Right lung (tissue), 10 donors: ENCODE measurements around the gene RGS11. TPM values are rescaled to one million over a fixed set of nuclear protein-coding genes. Genes with fewer than 3 reads are reported as not detected.

Source experiments
- DNase-seq, 2 donors: peaks; one replicate each; pipeline ENCODE4 v3.0.0-alpha.2; 2013
- long read RNA-seq, 8 donors: transcript quantifications; one replicate each; lab custom pipeline, GENCODE V29; 2026
- polyA plus RNA-seq, 5 donors: library from polyadenylated mRNA; unstranded; fragments of 120-200 nt; gene quantifications; one replicate each; pipeline versions ENCODE4 v1.2.1 to v1.2.3, GENCODE V29; 2013; ENCODE audit warnings: inconsistent platforms in 1 of 5, low replicate concordance in 1 of 5; ENCODE audit not compliant: insufficient read length in 5 of 5, insufficient read depth in 1 of 5

Gene RGS11
- 1 to 10 TPM; 2.0 to 5.4 (median 4.8) TPM for polyA plus RNA-seq
- long read RNA-seq, donor 1 = 0 reads
- long read RNA-seq, donor 2 = 0 reads
- long read RNA-seq, donor 3, partial matches to known transcripts = 0 of 1 reads
- long read RNA-seq, donor 3, other reads (novel, unspliced or antisense) = 0 of 1 reads
- long read RNA-seq, donor 4 = 0 reads
- long read RNA-seq, donor 5 = 0 reads
- long read RNA-seq, donor 6 = 0 reads
- long read RNA-seq, donor 7 = 0 reads
- long read RNA-seq, donor 8 = 0 reads

DNA sequence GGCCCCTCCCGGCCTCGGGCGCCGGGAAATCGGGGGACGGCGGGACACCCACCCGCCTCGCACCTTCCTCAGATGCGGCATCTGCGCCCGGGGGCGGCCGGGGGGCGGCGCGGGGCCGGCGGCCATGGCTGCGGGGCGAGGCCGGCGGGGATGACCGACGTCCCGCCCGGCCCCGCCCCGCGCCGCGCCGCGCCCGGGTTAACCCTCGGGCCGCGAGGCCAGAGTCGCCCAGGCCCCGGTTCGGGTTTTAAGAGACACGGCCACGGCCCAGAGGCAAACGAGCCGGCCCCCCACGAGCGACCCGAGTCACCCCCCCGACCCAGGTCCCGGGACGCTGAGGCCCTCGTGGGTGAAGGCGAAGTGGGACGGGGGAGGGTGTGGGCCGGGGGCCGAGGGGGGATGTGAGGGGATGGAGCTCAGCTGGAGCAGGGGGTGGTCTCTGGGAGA lies at the start of gene RGS11:
Gene RGS11, minus strand, starts transcription at position 159 of the 447 bp plus-strand sequence. Its CDS starts 33 bp downstream, at position 126.
- DNase-seq = no peak

- no peak for DNase-seq
These were observed 48.9 kb upstream of the RGS11 start for GRCh38 chr16:324451-325334.

DNA sequence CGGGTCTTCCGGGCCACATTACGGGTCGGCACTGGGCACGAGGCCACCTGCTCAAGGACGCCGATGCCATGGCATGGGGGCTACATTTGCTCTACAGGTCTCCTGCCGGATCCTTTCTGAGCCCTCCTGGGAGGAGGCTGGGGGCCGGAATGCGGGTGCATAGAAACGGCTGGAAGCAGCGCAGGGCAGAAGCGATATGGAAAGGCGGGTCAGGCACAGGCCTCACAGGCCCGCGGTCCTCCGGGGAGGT lies 48.4 kb upstream of the RGS11 start:
- no peak for DNase-seq

DNA sequence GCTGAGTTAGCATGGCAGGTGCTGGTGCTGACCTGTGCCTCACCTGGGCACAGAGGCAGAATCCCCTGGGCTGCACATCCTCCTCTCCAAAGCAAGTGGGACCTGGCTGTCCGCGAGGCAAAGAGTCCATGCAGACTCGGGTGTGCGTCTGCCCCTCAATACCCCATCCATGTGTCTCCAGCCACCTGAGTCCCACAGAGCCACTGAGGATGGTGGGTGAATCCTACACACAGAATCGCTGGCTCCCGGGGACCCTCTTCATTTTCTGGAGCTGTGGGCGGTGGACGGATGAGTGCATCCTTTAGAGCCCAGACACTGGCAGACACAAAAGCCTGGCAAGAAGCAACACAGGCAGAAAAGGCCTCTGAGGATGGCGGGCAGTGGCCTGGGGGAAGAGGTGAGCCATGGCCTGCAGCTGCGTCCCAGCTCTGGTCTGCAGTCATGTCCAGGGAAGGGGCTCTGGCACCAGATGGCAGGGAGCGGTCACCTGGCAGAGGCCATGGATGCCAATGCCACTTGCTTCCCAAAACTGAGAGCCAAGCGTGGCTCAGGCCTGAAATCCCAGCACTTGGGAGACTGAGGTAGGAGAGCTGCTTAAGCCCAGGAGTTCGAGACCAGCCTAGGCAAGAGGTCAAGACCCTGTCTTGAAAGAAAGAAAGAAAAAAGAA lies 46.9 kb upstream of the RGS11 start:
- no peak for DNase-seq

GRCh38 chr16:321532-321931 lies 45.8 kb upstream of the RGS11 start:
- no peak for DNase-seq

DNA sequence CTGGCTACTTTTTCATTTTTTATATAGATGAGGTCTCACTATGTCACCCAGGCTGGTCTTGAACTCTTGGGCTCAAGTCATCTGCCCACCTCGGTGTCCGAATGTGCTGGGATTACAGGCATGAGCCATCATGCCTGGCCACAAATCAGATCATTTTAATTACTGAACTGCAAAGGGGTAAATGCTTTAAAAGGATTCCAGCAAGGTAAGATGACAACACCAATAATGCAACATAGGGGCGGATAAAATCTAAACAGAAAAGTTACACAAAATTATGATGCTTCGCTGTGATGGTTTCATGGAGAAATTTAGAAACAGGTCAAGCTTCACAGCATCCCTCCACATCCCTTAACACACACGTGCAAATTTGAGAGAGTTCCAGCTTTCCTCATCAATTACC lies 44.5 kb upstream of the RGS11 start:
- no peak for DNase-seq

DNA sequence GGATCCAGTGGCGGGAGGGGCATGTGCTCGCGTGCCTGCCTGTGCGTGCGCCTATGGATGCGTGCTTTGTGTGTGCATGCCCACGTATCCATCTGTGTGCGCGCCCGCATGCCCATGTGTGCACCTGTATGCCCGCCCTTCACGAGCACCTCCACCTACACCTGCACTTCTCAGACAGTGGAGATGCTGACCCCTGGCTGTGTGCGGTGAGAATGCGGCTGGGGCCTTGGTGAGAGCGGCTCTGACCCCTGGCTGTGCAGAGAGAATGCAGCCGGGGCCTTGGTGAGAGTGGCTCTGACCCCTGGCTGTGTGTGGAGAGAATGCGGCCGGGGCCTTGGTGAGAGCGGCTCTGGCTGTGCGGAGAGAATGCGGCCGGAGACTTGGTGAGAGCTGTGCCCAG lies 42.9 kb upstream of the RGS11 start:
- DNase-seq = no peak

GRCh38 chr16:317583-317982 lies 41.8 kb upstream of the RGS11 start:
- no peak for DNase-seq

GRCh38 chr16:316741-317464 lies 41.2 kb upstream of the RGS11 start:
- no peak for DNase-seq

DNA sequence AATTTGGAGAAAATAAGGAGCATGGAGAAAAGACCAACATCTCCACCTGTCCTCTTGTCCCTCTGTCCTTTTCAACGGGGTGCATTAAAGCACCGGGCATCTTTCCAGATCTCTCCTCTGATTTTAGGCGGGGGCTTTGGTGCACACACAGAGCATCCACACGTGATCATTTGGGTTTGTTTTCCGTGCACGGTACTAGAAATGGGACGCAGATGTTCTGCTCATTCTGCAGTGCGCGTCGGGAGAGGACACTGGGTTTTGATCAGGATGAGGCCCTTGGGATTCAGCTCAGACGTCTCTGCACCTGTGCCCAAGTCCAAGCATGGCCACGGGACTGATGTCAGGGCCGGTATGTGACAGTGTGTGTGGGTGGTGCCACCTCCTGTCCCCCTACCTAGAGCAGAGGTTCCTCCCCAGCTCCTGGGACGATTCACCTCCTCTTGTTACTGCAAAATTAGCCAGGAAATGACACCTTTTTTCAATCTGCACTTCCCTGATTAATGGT lies 39.1 kb upstream of the RGS11 start:
- DNase-seq = no peak

GRCh38 chr16:314351-314750 lies 38.6 kb upstream of the RGS11 start:
- DNase-seq = no peak

DNA sequence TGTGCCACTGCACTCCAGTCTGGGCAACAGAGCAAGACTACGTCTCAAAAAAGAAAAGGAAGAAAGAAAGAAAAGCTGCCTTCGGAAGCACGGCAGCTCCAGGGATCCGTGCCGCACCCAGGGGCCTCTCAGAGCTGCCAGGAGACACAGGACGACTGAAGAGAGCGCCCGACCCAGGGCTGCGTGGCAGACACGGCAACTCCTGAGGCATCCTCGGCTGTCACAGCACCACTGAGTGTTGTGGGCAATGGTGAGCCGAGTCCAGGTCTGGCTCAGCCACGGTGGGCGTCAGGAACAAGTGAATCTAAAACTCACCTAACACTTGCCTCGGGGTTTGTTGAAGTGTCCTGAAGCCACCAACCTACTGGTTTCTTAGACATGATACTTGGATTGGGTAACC lies 36.0 kb upstream of the RGS11 start:
- DNase-seq = no peak

- no peak for DNase-seq
These were observed 33.7 kb upstream of the RGS11 start for GRCh38 chr16:309476-309875.

DNA sequence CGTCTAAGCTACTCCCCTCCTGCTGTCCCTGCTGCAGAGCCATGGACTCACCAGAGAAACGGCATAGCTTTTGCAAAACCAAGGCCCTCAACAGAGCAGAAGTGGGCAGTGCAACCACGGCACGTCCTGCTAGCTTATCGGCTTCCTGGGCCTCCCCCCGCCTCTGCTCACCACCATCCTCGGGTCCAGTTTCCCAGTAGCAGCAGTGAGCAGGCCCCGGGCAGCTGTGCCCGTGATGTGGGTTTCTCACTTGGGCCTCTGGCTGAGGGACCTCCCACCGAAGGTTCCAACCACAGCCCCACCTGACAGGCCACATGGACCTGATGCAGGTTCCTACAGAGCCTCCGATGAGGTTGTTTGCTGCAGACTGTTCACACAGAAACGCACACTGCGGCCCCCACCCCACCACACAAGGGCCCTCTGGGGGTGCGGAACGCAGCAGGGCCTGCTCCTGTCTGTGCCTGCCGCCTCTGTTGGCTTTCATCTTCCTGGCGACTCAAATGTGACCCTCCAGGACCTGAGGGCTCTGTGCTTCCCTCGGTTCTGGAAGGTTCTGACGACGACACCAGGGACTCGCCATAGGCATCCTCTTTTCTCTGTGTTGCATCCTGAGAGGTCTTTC lies 32.1 kb upstream of the RGS11 start:
- no peak for DNase-seq

DNA sequence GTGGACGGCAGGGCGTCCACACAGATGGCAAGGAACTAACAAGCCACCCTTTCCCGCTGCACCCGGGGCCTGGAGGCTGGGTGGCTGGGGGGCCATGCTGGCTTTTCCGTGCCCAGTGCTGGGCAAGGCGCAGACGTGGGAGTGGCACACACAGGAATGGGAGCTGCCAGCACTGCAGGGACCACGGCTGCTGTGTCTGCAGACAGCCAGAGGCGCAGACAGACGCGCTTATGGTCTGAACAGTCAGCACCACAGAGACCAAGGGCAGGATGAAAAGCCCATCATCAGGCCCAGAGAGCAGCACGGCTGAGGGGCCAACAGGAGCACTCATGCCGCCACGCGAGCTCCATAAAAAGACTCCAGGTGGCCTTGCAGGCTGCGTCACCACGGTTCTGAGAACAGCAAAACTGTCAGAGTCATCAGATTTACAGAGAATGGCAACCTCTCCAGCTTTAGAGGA lies 31.2 kb upstream of the RGS11 start:
- no peak for DNase-seq

DNA sequence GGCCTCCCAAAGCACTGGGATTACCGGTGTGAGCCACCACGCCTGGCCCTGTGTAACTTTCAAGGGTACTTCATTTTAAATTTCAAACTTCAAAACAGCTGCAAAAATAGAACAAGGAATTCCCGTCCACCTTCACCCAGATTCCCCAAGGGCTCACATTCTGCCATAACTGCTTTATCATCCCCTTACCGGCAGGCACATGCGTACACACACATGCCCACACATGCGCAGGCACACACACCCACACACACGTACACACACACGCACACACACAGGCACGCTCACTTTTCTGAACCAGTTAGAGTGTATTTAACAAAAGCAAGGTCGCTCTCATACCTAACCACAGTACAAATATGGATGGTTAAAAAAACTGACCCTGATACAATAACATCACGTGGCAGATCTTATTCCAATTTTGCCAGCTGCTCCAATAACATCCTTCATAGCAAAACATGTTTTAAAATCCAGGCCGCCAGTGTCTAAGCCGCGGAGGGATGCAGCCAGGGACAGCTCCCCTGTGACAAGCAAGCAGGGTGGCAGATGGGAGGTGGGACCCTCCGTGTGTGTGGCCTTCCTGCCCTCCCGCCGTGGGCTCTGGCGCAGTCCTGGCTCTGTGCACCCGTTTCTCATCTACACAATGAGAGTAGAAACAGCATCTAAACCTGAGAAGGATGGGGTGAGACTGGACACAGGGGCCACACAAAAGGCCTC lies 30.3 kb upstream of the RGS11 start:
- no peak for DNase-seq

- no peak for DNase-seq
These were observed 28.2 kb upstream of the RGS11 start for GRCh38 chr16:303760-304505.

- DNase-seq = no peak
These were observed 26.2 kb upstream of the RGS11 start for GRCh38 chr16:301950-302349.

- DNase-seq = no peak
These were observed 25.5 kb upstream of the RGS11 start for GRCh38 chr16:301235-301634.

GRCh38 chr16:297832-298231 lies 22.1 kb upstream of the RGS11 start:
- no peak for DNase-seq
